ENCODE measurements around the gene ZNF318.

GRCh38 chr6:43313813-43314212, 55.6 kb downstream of the ZNF318 start:
- TF ChIP-seq CTCF (IDR thresholded peaks at IDR 0.05) (no peak), POLR2A (IDR thresholded peaks at IDR 0.05) (no peak)

All from adrenal gland (tissue), 5 donors.